ENCODE results near the gene LRRC15.

The LRRC15 gene

DNA sequence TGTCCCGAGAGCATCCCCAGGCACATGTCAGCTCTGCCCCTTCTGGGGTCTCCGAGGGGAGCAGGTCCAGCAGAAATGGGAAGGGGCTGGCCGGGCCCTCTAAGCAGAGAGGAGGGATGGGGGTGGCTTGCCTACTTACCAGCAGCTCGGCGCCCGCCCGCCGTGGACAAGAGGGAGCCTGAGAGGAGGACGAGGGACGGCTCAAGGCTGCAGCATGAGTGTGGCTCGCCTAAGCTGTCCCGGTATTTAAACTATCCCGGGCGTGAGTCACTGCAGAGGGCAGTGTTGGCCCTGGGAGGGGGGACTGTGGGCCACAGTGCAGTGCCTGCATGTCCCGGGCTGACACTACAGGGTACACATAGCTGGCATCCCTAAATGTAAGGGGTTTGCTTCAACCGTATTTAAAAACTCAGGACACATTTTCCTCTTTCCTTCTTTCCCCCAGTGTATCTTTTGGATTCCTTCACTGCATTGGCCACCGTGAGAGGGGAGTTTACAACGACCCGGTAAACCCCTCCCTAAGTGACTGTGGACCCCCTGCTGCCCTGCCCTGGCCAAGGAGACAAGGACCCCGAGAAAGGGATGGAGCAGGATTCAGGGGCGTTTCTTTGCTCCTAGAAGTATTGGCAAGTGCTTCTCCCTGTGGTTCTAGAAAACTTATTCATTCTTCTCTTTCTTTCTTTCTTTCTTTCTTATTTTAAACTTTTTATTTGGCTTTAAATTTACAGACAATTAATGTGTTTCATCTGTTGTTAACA is at the start of gene LRRC15:
LRRC15 (minus strand) TSS at position 222 of the 758 bp plus-strand sequence. CDS start 8,700 bp downstream, outside the sequence.
- no peak for DNase-seq (ENCODE audit: low read depth in 3 of 3, low spot score in 1 of 3)

DNA sequence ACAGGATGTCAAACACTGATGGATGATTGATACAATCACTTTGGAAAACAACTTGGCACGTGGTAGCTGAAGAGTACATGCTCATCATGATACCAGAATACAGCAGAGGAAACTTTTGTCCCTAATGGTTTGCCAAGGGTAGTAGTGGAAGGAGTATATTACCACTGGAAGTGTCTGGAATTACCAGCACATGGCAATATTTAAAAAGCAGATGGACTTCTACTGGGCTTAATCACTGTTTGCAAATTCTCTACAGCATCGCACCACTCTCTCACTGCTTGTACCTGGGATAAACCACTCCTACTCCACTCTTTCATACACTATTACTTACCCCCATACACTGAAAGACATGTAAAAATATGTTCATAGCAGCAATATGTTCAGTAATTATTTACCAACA is 49.1 kb upstream of the LRRC15 start:
- DNase-seq (ENCODE audit: low read depth in 3 of 3, low spot score in 1 of 3) = no peak

DNA sequence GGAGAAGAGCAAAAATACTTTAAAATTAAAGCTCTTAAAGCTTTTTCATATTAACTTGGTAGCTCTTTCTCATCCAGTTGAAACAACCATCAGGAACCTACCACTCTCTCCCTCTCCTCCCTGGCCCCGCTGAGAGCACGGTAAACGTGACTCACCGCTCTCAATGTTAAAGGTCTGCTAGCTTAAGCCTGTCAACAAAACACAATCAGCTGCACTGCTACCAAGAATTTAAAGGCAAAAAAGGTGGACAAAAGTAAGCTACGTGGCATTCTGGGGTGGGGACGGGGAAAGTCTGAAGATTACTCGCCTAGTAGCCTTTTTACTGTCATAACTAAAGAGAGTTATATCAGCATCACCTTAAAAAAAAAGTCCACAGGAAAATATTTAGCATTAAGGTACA is 37.9 kb upstream of the LRRC15 start:
- no peak for DNase-seq (ENCODE audit: low read depth in 3 of 3, low spot score in 1 of 3)

DNA sequence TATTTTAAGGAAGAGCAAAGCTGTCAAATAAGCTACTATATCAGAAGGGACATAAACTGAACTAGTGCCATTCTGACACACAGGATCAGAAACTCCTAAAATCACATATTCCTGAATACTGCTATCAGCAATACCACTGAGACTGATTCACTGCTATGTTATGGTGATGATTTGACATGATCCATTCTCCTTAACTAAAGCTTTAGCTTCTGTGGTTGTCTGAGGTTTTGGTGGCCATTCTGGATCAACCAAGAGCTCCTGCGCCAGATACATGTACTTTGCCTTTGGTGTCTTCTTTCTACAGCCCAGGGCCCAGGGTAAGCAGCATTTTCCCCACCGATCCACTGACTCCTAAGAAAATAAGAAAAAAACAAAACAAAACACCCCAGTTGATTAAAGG is 36.2 kb upstream of the LRRC15 start:
- no peak for DNase-seq (ENCODE audit: low read depth in 3 of 3, low spot score in 1 of 3)

GRCh38 chr3:194404365-194405140 is 35.0 kb upstream of the LRRC15 start:
- no peak for DNase-seq (ENCODE audit: low read depth in 3 of 3, low spot score in 1 of 3)

DNA sequence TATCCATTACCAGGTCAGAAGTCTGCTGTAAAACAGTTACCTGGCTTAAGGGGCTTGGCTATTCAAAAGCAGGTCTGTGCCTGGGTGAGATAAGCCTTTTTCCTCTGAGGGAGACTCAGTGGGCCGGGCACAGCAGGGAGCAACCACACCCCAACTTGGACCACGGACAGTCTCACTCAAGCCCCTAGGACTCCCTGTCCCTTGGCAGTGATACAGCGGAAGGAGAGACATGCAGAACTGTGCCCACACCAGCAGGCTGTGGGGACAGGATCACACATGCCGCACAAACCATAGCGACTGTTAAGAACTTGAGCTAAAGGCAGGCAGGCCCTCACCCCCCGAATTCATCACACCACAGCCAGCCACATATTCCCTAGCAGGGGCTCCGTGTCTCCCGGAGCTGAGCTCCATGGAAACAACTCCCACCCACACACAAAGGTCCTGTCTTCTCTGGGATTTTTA is 32.4 kb upstream of the LRRC15 start:
- DNase-seq (ENCODE audit: low read depth in 3 of 3, low spot score in 1 of 3) = no peak

DNA sequence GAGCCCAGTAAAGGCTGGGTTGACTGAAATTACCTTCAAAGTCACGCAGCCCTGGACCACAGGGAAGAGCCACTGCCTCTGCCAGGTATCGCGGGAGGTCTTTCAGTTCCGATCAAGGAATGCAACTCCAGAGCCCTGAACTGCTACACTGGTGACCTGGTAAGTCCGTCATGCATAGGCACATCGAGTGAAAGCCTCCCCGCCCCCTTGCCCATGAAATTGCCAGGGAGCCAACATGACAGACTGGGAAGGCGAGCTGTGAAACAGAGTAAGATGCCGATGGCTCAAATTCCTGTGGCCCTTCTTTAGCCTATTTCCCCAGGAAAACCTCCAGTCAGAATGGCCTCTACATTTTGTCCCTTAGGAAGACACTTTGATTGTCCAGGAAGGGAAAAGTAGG is 31.8 kb upstream of the LRRC15 start:
- DNase-seq (ENCODE audit: low read depth in 3 of 3, low spot score in 1 of 3) = no peak

DNA sequence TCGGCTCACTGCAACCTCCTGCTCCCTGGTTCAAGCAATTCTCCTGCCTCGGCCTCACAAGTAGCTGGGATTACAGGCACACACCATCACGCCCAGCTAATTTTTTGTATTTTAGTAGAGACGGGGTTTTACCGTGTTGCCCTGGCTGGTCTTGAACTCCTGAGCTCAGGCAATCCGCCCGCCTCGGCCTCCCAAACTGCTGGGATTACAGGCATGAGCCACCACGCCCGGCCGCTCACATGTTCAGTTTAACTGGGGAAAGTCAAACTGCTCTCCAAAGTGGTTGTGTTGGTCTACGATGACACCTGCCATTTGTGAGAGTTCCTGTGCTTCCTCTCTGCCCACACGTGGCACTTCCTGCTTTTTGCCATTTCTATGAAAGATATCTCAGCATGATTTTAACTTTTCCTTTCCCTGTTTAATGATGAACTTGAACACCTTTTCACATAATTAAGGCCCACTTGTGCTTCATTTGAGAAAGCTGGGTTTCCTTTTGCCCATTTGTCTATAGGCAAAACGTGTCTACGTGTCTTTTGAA is 30.4 kb upstream of the LRRC15 start:
- no peak for DNase-seq (ENCODE audit: low read depth in 3 of 3, low spot score in 1 of 3)

GRCh38 chr3:194399166-194399565 is 29.6 kb upstream of the LRRC15 start, which contains the start of gene GP5:
TSS of gene GP5 (minus strand) at chr3:194399266. CDS start at chr3:194398282, 984 bp downstream.
- no peak for DNase-seq (ENCODE audit: low read depth in 3 of 3, low spot score in 1 of 3)

DNA sequence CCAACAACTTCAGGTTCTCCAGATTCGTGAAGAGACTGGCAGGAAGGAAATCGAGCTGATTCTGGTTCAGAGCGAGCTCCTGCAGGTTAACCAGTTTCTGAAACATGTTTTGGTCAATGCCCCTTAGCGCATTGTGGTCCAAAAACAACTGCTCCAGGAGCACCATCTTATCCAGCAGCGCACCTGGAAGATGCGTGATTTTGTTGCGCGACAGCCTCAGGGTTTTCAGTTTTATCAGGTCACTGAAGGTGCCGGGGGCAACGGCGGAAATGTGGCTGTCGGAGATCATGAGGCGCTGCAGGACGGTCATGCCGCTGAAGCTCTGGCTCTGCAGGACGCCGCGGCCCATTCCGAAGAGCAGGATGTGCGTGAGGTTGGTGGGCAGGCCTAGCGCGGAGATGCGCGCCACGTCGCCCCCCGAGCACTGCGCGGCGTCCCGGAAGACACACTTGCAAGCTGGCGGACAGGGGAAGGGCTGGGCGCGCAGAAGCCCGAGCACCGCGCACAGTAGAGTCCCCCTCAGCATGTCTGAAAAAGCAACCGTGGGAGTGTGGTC is 28.3 kb upstream of the LRRC15 start:
- no peak for DNase-seq (ENCODE audit: low read depth in 3 of 3, low spot score in 1 of 3)

DNA sequence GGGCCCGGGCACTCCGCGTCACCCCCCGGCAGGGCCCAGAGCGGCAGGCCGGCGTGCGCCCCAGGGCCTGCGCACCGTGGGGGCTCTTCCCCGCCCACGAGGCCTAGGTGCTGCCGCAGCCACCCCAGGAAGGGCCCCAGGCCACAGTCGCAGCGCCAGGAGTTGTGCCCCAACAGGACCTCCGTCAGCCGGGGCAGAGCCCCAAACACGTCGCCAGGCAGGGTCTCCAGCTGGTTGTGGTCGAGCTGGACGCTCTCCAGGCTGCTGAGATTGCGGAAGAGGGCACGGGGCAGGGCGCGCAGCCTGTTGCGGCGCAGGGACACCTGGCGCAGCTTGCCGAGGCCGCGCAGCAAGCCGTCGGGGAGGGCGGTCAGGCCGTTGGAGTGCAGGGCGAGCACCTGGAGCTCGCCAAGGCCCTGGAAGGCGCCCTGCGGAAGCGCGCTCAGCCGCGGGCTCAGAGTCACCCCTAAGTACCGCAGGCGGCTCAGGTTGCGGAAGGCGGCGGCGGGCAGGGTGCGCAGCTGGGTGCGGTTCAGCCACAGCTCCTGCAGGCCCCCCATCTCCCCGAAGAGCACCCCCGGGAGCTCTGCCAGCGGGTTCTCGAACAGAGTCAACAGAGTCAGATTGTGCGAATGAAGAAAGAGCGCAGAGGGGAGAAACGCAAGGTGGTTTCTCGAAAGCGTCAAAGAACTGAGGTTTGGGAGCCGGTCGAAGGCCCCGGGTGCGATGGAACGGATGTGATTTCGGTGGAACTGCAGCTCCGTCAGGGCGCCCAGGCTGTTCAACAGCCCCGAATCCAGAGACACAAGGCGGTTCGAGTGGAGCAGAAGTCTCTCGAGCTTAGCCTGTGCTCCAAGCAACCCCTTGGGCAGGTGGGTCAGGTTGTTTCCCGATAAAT is 27.6 kb upstream of the LRRC15 start:
- DNase-seq (ENCODE audit: low read depth in 3 of 3, low spot score in 1 of 3) = no peak

DNA sequence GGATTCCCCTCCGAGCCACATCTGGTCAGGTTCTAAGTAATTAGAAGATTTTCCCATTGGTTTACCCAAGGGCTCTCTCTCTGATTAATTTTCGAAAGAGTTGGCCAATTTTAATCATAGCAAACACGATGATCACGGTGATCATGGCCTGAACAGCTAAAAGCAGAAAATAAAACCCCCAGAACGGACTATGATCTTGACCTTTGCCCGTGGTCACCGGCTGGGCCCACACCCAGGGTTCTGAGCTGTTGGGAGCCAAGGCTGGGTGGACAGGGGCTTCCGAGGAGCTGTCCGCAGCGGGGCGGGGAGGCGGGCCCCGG is 27.0 kb upstream of the LRRC15 start:
- DNase-seq (ENCODE audit: low read depth in 3 of 3, low spot score in 1 of 3) = no peak

- DNase-seq (ENCODE audit: low read depth in 3 of 3, low spot score in 1 of 3) = peak in 2 of 3 donors; percentile 29 to 36
Observed at GRCh38 chr3:194395778-194396538, 26.4 kb upstream of the LRRC15 start.

GRCh38 chr3:194395212-194395611 is 25.7 kb upstream of the LRRC15 start:
- DNase-seq (ENCODE audit: low read depth in 3 of 3, low spot score in 1 of 3) = no peak

DNA sequence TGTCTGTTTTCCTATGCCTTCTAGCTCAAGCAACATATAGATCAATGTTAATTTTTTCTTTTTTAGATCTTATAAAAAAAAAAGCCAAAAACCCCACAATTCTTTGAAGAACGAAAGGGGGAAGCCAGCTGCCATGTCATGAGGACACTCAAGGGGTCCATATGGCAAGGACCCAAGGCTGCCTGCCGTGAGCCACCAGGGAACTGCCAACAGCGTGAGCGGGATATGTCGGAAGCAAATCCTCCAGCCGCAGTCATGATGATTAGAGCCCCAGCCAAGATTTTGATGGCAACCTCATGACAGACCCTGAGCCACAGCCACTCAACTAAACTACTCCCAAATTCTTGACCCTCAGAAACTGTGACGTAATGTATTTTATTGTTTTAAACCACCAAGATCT is 23.0 kb upstream of the LRRC15 start:
- DNase-seq (ENCODE audit: low read depth in 3 of 3, low spot score in 1 of 3) = no peak

- DNase-seq (ENCODE audit: low read depth in 3 of 3, low spot score in 1 of 3) = no peak
Observed at GRCh38 chr3:194390835-194391234, 21.3 kb upstream of the LRRC15 start.

DNA sequence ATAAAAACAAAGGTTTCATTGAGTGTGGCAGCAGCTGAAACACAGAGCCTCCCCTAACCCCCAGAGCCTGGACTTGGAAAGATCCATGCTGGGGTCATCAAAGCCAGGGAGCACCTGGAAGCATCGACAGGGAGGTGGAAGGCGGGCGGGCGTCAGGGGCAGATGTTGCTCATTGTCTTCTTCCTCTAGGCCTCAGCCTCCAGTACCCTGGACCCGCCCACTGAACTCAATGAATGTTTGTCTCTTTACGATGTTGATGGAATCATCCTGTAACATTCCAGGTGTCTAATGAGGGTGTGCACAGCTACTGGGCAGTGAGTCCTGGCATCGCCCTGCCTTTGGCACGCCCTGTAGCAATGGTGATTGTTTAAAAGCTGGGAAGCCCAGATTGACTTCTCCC is 19.7 kb upstream of the LRRC15 start:
- DNase-seq (ENCODE audit: low read depth in 3 of 3, low spot score in 1 of 3) = no peak

DNA sequence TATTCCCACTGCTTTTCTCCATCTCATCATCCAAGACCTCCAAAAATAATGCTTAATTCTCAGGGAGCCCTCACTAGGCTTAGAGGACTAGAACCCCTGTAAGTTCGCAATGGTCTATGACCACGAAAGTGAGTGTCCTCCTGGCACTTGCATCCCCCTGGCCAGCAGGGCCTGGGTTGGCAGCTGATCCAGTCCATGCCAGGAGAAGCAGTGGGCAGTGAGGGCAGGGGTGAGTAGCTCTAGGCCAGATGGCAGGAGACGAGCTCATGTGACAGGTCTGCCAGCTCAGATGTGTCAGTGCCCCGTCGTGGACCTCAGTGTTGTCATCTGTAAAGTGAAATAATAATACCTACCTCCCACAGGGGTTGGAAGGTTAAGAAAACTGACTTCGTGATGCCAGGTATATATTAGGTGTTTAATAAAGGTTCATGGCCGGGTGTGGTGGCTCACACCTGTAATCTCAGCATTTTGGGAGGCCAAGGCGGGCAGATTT is 18.4 kb upstream of the LRRC15 start:
- no peak for DNase-seq (ENCODE audit: low read depth in 3 of 3, low spot score in 1 of 3)

GRCh38 chr3:194387276-194387675 is 17.7 kb upstream of the LRRC15 start:
- DNase-seq (ENCODE audit: low read depth in 3 of 3, low spot score in 1 of 3) = no peak

GRCh38 chr3:194386648-194387047 is 17.1 kb upstream of the LRRC15 start:
- DNase-seq (ENCODE audit: low read depth in 3 of 3, low spot score in 1 of 3) = no peak
